ENCODE results near the gene SRRM2.

- TF ChIP-seq CTCF (conservative IDR thresholded peaks at IDR 0.05 in 1 of 2, IDR thresholded peaks at IDR 0.05 in 1 of 2; ENCODE audit: extremely low read depth in 1 of 2, insufficient read depth in 1 of 2, low read depth in 1 of 2, low read length in 2 of 2): no peak
- no peak for TF ChIP-seq EZH2 (IDR thresholded peaks at IDR 0.05; ENCODE audit: borderline replicate concordance, low read length)
These were observed 24.4 kb upstream of the SRRM2 start for GRCh38 chr16:2728034-2728433.

All from mammary epithelial cell (primary cell).